Activated CD4-positive, alpha-beta T cell treated with anti-CD3 and anti-CD28 coated beads, Interleukin-2, amount 10 ng/mL, durations not matched to agents 24 days and 14 days (primary cell): Measurements from ENCODE around the gene ZBTB45. TPM values are rescaled to one million over a fixed set of nuclear protein-coding genes. Genes with fewer than 3 reads are reported as not detected.
"Not testable (repeated sequence)": the region's sequence is repeated elsewhere in the genome, so short reads cannot be mapped to it uniquely, and the experiment has no call there.

Source experiments
- DNase-seq: peaks from one replicate; pipeline ENCODE4 v3.0.0; 2022
- H3K27ac Mint-ChIP-seq: one replicate; pipeline ENCODE4 v1.8.0; 2022; ENCODE audit warnings: mild to moderate bottlenecking, mixed read lengths
- H3K27me3 Mint-ChIP-seq: one replicate; pipeline ENCODE4 v1.8.0; 2022; ENCODE audit warnings: mixed read lengths
- H3K36me3 Mint-ChIP-seq: one replicate; pipeline ENCODE4 v1.8.0; 2022; ENCODE audit warnings: low read depth, mild to moderate bottlenecking, mixed read lengths
- H3K4me1 Mint-ChIP-seq: one replicate; pipeline ENCODE4 v1.8.0; 2021; ENCODE audit warnings: mixed read lengths
- H3K4me3 Mint-ChIP-seq: one replicate; pipeline ENCODE4 v1.8.0; 2022; ENCODE audit warnings: mild to moderate bottlenecking, moderate library complexity, mixed read lengths
- H3K9me3 Mint-ChIP-seq: one replicate; pipeline ENCODE4 v1.8.0; 2021; ENCODE audit warnings: mixed read lengths
- intact Hi-C: fragments of 100-400 bp; cut with micrococcal nuclease; formaldehyde crosslinking; loops from one replicate; pipeline ENCODE4 v1.15.1; 2023
- total RNA-seq: library from RNA; stranded (reverse); gene quantifications from 2 replicates; pipeline ENCODE4 v1.2.3, GENCODE V29; 2022

The ZBTB45 gene
- total RNA-seq, 1 donor from 2014 or later = 17.5 TPM

DNA sequence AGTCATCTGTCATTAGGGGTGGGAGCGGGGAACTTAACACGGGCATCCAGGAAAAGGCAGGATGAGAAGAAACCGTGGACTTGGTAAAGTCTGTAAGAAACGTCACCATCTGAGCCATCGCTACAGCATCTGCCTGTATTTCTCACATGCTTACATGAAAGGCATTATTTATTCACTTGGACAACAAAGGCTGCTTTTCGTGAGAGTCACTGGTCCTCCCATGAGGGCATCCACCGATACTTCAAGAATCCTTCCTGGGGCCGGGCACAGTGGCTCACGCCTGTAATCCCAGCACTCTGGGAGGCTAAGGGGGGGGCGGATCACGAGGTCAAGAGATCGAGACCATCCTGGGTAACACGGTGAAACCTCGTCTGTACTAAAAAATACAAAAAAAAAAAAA is 27.3 kb downstream of the ZBTB45 start:
- no peak for DNase-seq
- intact Hi-C loops = no loop called here
- H3K27ac Mint-ChIP-seq = no peak overlapping the region
- H3K9me3 Mint-ChIP-seq = no peaks in the 10 kb centered on the region
- peaks cover 8% of the 10 kb centered on the region for H3K36me3 Mint-ChIP-seq
- no peaks in the 10 kb centered on the region for H3K27me3 Mint-ChIP-seq
- no peak overlapping the region for H3K4me3 Mint-ChIP-seq
- peaks cover 12% of the 10 kb centered on the region for H3K4me1 Mint-ChIP-seq

DNA sequence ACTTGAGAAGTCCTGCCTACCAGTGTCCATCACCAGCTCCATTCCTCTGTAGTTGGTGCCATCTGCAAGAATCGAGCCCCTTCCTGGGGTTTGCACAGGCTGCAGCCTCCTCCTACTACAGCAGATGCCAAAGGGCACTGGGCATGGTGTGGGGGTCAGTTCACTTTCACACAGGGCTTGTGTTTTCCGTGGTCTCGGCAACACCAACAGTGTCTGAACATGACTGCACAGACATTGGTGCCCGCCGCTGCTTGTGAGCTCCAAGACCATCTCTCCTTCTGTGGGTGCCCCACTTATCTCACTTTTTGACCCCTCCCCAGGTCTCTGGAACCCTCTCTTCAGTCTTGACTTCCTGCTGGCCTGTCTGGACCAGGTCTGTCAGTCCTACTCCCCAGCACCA is 28.2 kb downstream of the ZBTB45 start:
- no peak overlapping the region for H3K27ac Mint-ChIP-seq
- DNase-seq = no peak
- no peaks in the 10 kb centered on the region for H3K27me3 Mint-ChIP-seq
- H3K9me3 Mint-ChIP-seq = no peaks in the 10 kb centered on the region
- H3K36me3 Mint-ChIP-seq = peaks cover 10% of the 10 kb centered on the region
- H3K4me3 Mint-ChIP-seq = no peak overlapping the region
- intact Hi-C loops = no loop called here
- peaks cover 6% of the 10 kb centered on the region for H3K4me1 Mint-ChIP-seq

DNA sequence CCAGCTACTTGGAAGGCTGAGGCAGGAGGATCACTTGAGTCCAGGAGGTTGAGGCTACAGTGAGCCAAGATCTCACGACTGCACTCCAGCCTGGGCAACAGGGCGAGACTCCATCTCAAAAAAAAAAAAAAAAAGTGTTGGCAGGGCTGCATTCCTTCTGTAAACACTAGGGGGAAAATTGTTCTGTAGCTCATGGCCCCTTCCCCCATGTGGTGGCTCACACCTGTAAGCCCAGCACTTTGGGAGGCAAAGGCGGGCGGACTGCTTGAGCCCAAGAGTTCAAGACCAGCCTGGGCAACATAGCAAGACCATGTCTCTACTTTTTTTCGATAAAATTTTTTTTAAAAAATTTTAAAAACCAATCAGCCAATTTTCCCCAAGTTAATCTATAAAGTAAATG is 35.3 kb downstream of the ZBTB45 start:
- H3K27me3 Mint-ChIP-seq, DNase-seq, H3K27ac Mint-ChIP-seq, H3K4me1 Mint-ChIP-seq, H3K4me3 Mint-ChIP-seq, intact Hi-C loops, H3K9me3 Mint-ChIP-seq: not testable (repeated sequence)
- H3K36me3 Mint-ChIP-seq = peaks cover 11% of the 10 kb centered on the region

DNA sequence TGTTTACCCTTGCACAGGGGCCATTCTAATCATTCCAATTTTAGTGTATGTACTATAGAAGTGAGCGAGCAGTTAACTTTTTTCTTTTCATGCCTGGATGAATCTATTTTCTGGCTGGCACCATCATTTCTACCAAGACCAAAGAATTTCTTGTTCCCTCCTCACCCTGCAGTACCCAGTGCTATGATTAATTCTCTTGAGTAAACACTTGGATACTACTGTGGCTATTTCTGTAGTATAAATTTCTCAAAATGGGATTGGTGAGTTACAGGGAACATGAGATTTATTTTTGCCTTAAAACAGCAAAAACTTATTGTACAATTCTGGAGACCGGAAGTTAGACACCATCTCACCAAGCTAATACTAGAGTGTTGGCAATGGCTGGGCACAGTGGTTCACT is 35.8 kb downstream of the ZBTB45 start:
- no peaks in the 10 kb centered on the region for H3K9me3 Mint-ChIP-seq
- intact Hi-C loops = no loop called here
- no peaks in the 10 kb centered on the region for H3K4me1 Mint-ChIP-seq
- DNase-seq = no peak
- no peak overlapping the region for H3K4me3 Mint-ChIP-seq
- H3K27me3 Mint-ChIP-seq = no peaks in the 10 kb centered on the region
- no peak overlapping the region for H3K27ac Mint-ChIP-seq
- H3K36me3 Mint-ChIP-seq = peaks cover 15% of the 10 kb centered on the region

DNA sequence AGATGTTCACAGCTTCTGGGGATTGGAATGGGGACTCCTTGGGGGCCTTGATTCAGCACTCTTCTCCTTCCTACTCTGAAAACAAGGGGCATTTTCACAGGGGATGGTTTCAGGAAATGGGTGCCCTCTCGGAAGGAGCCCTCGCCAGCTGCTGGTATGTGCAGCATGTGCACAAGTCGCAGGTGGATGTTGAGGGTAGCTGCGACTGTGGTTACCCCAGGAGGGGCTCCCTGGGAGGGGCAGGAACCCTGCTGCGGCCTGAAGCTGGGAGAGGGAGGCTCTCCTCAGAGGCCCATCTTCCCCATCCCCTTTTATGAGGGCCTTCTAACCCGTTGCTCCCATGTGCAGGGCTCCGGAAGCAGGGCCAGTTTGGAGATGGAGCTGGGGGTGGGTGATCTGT is 37.2 kb downstream of the ZBTB45 start:
- Mint-ChIP-seq H3K4me1 (no peaks in the 10 kb centered on the region), H3K36me3 (peaks cover 15% of the 10 kb centered on the region), H3K27me3 (no peaks in the 10 kb centered on the region), H3K27ac (no peak overlapping the region), H3K9me3 (no peaks in the 10 kb centered on the region), H3K4me3 (no peak overlapping the region)
- no peak for DNase-seq
- intact Hi-C loops = no loop called here

DNA sequence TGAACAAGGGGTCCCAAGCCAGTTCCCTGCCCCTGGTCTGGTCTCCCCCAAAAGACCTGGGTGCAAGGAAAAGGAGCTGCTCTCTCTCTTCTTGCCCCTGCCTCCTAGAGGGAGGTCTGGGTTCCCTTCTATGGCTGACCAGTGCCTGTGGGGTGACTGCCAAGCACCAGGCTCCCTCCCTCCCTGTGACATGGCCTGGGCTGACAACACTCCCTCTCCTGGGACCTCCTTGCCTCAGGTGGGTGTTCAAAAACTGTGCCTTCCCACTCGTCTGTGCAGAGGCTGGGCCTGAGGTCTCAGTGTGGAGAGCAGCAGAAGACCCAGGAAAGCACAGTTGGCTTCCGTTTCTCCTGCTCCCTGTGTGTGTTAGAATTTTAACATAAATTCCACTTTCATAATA is 38.8 kb downstream of the ZBTB45 start:
- intact Hi-C loops = no loop called here
- Mint-ChIP-seq H3K9me3 (no peaks in the 10 kb centered on the region), H3K4me3 (no peak overlapping the region), H3K4me1 (peaks cover 5% of the 10 kb centered on the region), H3K27ac (no peak overlapping the region), H3K27me3 (no peaks in the 10 kb centered on the region), H3K36me3 (peaks cover 13% of the 10 kb centered on the region)
- DNase-seq = no peak

DNA sequence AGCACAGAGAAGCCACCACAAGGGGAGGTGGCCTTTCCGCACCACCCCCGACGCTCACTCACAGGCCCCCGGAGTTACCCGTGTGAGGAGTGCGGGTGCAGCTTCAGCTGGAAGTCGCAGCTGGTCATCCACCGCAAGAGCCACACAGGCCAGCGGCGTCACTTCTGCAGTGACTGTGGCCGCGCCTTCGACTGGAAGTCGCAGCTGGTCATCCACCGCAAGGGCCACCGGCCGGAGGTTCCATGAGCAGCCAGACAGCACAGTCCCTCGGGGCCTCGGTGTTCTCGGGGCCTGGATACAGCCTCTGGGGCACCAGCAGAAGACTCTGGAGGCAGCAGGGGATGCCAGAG is 39.2 kb downstream of the ZBTB45 start:
- H3K4me3 Mint-ChIP-seq = no peak overlapping the region
- intact Hi-C loops = no loop called here
- H3K9me3 Mint-ChIP-seq = no peaks in the 10 kb centered on the region
- no peak for DNase-seq
- peaks cover 13% of the 10 kb centered on the region for H3K36me3 Mint-ChIP-seq
- peaks cover 8% of the 10 kb centered on the region for H3K4me1 Mint-ChIP-seq
- H3K27ac Mint-ChIP-seq = no peak overlapping the region
- H3K27me3 Mint-ChIP-seq = no peaks in the 10 kb centered on the region

DNA sequence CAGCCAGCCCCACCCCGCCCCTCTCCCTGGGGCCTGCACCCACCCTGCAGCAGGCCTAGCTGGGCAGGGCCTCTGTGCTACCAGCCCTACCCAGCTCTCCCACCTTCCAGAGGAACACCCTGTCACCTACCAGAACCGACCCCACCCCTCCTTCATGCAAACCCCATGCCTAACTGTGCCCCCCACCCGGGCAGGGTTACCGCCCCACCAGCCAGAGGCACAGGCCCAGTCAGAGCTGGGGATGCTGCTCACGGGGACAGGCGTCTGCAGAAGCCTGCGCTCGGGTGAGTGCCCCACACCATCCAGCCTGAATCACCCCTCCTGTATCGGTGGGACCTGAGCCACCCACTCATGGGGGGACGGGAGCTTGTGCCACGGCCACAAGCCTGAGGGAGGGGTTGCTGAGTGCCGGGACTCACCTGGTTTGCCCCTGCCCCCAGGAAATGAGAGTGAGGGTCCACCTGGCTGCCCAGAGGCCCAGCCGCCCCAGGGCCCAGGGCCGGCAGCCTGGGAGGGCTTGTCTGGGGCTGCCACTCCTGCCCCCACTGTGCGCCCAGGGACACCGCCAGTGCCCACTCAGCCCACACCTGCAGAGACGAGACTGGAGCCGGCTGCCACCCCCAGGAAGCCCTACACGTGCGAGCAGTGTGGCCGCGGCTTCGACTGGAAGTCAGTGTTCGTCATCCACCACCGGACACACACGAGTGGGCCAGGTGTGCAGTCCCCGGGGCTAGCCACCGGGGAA is 39.7 kb downstream of the ZBTB45 start:
- no peak for DNase-seq
- Mint-ChIP-seq H3K4me1 (peaks cover 12% of the 10 kb centered on the region), H3K27me3 (no peaks in the 10 kb centered on the region), H3K9me3 (no peaks in the 10 kb centered on the region), H3K27ac (no peak overlapping the region), H3K36me3 (peaks cover 13% of the 10 kb centered on the region), H3K4me3 (no peak overlapping the region)
- intact Hi-C loops = no loop called here

DNA sequence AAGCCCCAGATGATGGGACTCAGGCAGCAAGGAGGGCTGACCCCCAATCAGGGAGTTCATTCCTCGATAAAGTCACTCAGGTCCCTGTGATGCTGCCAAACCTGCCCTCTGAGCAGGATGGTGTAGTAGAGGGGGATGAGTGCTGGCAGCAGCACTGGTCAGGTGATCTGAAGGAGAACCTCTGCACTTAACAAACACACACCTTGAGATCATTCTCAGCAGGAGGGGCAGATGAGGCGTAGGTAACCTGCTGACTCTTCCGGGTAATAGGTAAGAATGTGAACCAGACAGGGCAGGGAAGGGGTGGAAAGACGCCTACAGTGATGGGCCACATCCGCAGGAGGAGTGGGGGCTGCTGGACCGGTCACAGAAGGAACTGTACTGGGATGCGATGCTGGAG is 40.3 kb downstream of the ZBTB45 start:
- intact Hi-C loops = no loop called here
- no peaks in the 10 kb centered on the region for H3K27me3 Mint-ChIP-seq
- H3K4me1 Mint-ChIP-seq = peaks cover 16% of the 10 kb centered on the region
- no peaks in the 10 kb centered on the region for H3K9me3 Mint-ChIP-seq
- no peak for DNase-seq
- H3K27ac Mint-ChIP-seq = peak overlapping the region; percentile 11
- no peak overlapping the region for H3K4me3 Mint-ChIP-seq
- peaks cover 15% of the 10 kb centered on the region for H3K36me3 Mint-ChIP-seq

DNA sequence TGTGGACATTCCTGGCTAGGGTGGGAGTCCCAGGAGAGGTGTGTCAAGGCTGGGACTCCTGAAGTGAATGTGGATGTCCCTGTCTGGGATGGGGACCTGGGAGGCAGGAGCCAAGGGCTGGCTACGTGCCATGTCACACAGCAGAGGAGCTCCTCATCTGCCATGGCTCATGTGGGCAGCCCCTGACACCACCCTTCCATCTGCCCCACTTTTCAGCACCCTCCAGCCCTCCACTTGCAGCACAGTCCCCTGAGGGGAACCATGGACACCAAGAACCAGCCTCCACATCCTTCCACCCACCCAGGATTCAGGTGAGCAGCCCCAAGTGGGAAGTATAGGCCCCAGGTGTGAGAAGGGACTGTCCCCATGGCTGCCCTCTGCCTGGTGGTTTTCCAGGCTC is 41.7 kb downstream of the ZBTB45 start:
- Mint-ChIP-seq H3K4me1 (peaks cover 19% of the 10 kb centered on the region), H3K36me3 (peaks cover 18% of the 10 kb centered on the region), H3K27me3 (no peaks in the 10 kb centered on the region), H3K4me3 (peak overlapping the region; percentile 15), H3K9me3 (no peaks in the 10 kb centered on the region), H3K27ac (peak overlapping the region; percentile 34)
- intact Hi-C loops = loop anchor here (2.0 kb wide), 2 partner anchors 69 to 77 kb away; partner anchors contain the start of genes CHMP2A and ZNF584
- no peak for DNase-seq

DNA sequence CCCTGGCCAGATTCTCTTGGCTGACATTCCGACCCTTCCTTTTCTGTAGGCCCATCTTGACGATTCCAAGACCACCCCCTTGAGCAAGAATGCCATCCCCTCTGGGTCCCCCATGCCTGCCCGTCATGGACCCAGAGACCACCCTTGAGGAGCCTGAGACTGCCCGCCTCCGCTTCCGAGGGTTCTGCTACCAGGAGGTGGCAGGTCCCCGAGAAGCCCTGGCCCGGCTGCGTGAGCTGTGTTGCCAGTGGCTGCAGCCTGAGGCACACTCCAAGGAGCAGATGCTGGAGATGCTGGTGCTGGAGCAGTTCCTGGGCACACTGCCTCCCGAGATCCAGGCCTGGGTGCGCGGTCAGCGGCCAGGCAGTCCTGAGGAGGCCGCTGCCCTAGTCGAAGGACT is 42.5 kb downstream of the ZBTB45 start:
- intact Hi-C loops = loop anchor here (2.0 kb wide), 2 partner anchors 68 to 78 kb away; partner anchors contain the start of genes CHMP2A and ZNF584
- Mint-ChIP-seq H3K36me3 (peaks cover 18% of the 10 kb centered on the region), H3K27me3 (no peaks in the 10 kb centered on the region), H3K4me3 (peak overlapping the region; percentile 93), H3K4me1 (peaks cover 19% of the 10 kb centered on the region), H3K27ac (peak overlapping the region; percentile 97), H3K9me3 (no peaks in the 10 kb centered on the region)
- no peak for DNase-seq

DNA sequence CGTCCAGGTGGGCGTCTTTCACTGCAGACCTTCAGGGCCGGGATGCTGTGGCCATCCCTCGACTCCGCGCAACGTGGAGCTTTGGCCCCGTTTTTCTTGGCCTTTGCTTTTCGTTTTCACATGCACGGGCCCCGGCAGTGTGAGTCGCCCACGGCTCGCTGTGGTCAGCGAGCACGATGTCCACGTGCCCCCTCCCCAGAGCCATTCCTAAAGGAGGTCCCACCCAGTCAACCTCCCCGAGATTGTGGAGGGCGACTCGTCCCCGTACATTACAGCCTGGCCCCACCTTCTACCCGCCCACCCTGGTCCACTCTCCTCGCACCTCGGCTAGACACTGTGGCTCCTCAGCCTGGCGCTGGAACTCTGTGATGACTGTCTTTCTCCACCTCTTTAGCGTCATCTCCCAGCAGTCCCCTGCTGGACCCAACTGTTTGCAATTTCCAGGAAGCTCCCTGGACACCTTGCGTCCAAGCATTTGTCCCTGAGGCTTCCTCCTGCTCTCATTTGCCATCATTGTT is 43.1 kb downstream of the ZBTB45 start:
- H3K27me3 Mint-ChIP-seq = no peaks in the 10 kb centered on the region
- H3K27ac Mint-ChIP-seq = peak overlapping the region; percentile 97
- H3K36me3 Mint-ChIP-seq = peaks cover 22% of the 10 kb centered on the region
- H3K9me3 Mint-ChIP-seq = no peaks in the 10 kb centered on the region
- no peak for DNase-seq
- peak overlapping the region; percentile 93 for H3K4me3 Mint-ChIP-seq
- peaks cover 19% of the 10 kb centered on the region for H3K4me1 Mint-ChIP-seq
- intact Hi-C loops = loop anchor here (1.0 to 2.0 kb wide), 8 partner anchors 23 to 171 kb away; partner anchors contain the start of genes CHMP2A, ERVK3-1, ZBTB45 and ZNF324B

DNA sequence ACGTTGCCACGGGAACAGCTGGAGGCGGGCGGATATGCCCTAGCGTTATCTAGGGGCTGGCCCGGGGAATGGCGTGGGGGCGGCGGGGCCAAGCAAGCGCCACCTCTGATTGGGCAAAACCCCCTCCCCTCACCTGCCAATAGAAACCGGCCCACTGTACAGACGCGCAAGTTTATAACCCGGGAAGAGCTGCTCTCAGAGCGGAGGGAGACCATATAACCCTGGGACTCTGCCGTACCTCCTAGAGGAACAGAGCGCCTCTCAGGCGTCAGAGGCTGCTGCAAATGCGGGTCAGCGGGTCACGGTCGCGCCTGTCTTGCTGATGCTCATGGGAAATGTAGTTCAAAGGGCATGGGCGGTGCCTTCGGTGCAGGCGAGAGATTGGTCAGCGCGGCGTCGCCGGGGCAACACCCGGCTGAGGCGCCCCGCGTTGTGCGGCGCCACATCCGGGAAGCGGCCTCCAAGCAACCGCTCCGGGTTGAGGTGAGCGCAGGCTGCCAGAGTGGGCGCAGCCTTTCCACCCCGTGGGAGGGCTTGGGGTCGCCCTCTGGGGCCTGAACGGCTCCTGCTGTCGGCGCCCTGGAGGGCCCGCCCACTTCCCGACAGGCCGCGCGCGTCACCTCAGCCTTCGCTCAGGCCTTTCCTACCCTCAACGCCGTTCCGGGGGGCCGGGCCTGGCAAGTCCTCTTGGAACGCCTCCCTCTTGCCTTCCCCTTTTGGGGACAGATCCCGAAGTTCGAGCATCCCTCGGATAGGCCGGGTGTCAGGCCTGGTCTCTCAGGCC is 43.7 kb downstream of the ZBTB45 start, which contains the start of gene ZNF446:
TSS of gene ZNF446 (plus strand) at position 639 of the 784 bp plus-strand sequence. CDS start 867 bp downstream, outside the sequence.
- peak; percentile 99 for DNase-seq
- Mint-ChIP-seq H3K4me1 (peaks cover 19% of the 10 kb centered on the region), H3K27me3 (no peaks in the 10 kb centered on the region)

More for the DNA sequence above, 43.7 kb downstream of the ZBTB45 start, which contains the start of gene ZNF446:
- H3K4me3 Mint-ChIP-seq = peak within 1 kb of the TSS; percentile 93
- intact Hi-C loops = loop anchor here (1.0 to 2.0 kb wide), 10 partner anchors 9 to 171 kb away; partner anchors contain the start of genes CHMP2A, ERVK3-1, ZBTB45 and ZNF324
- H3K36me3 Mint-ChIP-seq = peaks cover 23% of the 10 kb centered on the region
- no peaks in the 10 kb centered on the region for H3K9me3 Mint-ChIP-seq
- H3K27ac Mint-ChIP-seq = peak within 1 kb of the TSS; percentile 97
